Right cardiac atrium (tissue), 5 donors: ENCODE measurements around the gene PODXL. TPM values are rescaled to one million over a fixed set of nuclear protein-coding genes. Genes with fewer than 3 reads are reported as not detected.

Experiments used
- ATAC-seq, 2 donors: fragments of 200-7000 bp; cut with Tn5 transposase; one replicate each; pipeline versions ENCODE4 v1.8.0 to v1.9.1; 2020; ENCODE audit warnings: moderate library complexity in 2 of 2, mild to moderate bottlenecking in 1 of 2
- DNase-seq, 3 donors: peaks; one replicate each; pipeline ENCODE4 v3.0.0-alpha.2; 2020
- H3K27ac ChIP-seq: one replicate; pipeline ENCODE4 v1.5.1; 2013; ENCODE audit warnings: mild to moderate bottlenecking, low read length, control low read depth, moderate library complexity
- H3K27me3 ChIP-seq: one replicate; pipeline ENCODE4 v1.6.1; 2013; ENCODE audit not compliant: control insufficient read depth, insufficient read depth
- H3K4me1 ChIP-seq: one replicate; pipeline ENCODE4 v1.6.1; 2013; ENCODE audit warnings: low read length; ENCODE audit not compliant: control insufficient read depth, insufficient read depth
- H3K4me3 ChIP-seq: one replicate; pipeline ENCODE4 v1.5.1; 2013; ENCODE audit warnings: low read length, control low read depth
- H3K9me3 ChIP-seq: one replicate; pipeline ENCODE4 v1.6.1; 2013; ENCODE audit warnings: low read length; ENCODE audit not compliant: control insufficient read depth
- WGBS: extraction: QIAGEN DNeasy Blood & Tissue Kit; methylation state at CpG from one replicate; pipeline ENCODE4 v1.1.7; 2013; 5-methylcytosine and 5-hydroxymethylcytosine counted together
- intact Hi-C, 4 donors: fragments of 100-400 bp; cut with DNase I; formaldehyde crosslinking; loops; one replicate each; pipeline versions ENCODE4 v1.11.0 to v1.14.0; 2022 to 2023
- polyA plus RNA-seq: library from polyadenylated mRNA; stranded (reverse); fragments of 200-250 nt; gene quantifications from one replicate; pipeline ENCODE4 v1.2.3, GENCODE V29; 2013
- total RNA-seq, 4 donors: library from RNA; stranded (reverse); fragmentation: NEBNext Ultra II Directional; extraction: Animal tissue kit (Norgen Biotek cat#: 25700); gene quantifications; one replicate each; pipeline ENCODE4 v1.2.1, GENCODE V29; 2021
- donor health status: healthy with polysubstance abuse.
- donor health status: DM: no; HTN: yes; CAD: no.
- donor health status: DM: no; HTN: no; CAD: no.
- donor health status: DM: no; HTN: yes; CAD: no; lungs with severe emphysema.
- donor health status: DM: yes; HTN: yes; CAD: no.

The PODXL gene
- total and polyA plus RNA-seq, 5 donors, result 29.1 to 81.1 (median 61.6) TPM

DNA sequence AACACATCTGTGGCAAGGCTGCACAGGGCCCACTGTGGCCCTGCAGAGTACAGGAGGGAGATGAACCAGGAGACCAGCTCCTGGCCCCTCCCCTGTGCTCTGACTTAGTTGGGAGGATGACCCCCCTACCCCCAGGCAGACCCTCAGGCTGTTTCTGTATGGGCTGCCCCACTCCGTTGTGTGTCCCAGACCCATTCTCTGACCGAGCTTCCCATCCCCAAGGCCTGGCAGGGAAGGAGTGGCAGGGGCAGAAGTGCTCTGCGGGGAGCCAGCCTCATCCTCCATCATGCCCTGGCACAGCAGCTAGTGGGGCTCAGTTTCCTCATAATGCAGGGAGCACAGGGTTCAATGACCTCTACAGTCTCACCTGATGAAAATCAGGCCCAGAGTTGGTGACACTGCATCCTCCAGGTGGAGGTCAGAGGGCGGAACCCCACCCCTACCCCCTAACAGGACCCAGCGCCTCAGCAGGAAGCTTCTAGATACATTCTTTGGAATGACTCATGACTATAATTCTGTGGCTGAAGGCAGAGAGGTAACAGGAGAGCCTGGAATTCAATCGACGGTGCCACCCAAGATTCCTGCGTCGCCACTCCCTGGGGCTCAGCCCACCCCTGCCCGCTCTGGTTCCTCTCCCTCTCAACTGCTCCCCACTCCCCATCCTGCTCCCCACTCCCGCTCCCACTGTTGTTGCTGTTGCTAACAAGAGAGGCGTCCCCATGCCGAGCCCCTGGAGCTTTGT, 18.2 kb downstream of the PODXL start:
- intact Hi-C loops, result no loop called here
- Histone ChIP-seq H3K27ac (peak overlapping the region; percentile 35), H3K4me1 (peaks cover 19% of the 10 kb centered on the region), H3K9me3 (no peaks in the 10 kb centered on the region), H3K4me3 (no peak overlapping the region), H3K27me3 (no peaks in the 10 kb centered on the region)
- peak in 1 of 3 donors; percentile 49 for DNase-seq
- ATAC-seq, result no peak
- 80% methylated on average over 13 of the region's 13 CpGs for WGBS

DNA sequence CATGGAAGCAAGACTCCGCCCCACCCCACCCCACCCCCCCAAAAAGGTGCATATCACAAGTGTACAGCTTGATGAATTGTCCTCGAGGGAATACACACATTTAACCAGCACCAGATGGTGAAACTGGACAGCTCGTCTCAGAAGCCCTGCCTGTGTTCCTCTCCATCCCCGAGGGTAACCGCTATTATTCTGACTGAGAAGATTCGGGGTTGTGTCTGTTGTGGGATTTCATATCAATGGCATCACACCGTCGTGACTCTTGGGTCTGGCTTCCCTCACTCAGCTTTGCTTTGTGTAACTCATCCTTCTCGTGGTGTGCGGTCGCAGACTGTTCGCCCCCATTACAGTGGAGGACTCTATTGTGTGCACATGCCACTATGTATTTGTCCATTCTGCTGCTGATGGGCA, 18.9 kb downstream of the PODXL start:
- H3K4me1 ChIP-seq, result peaks cover 19% of the 10 kb centered on the region
- H3K4me3 ChIP-seq, result no peak overlapping the region
- no peaks in the 10 kb centered on the region for H3K9me3 ChIP-seq
- 73% methylated on average over 12 of the region's 12 CpGs for WGBS
- H3K27ac ChIP-seq, result peak overlapping the region; percentile 35
- DNase-seq, result peak in 1 of 3 donors; percentile 48
- H3K27me3 ChIP-seq, result no peaks in the 10 kb centered on the region
- intact Hi-C loops, result no loop called here
- ATAC-seq, result no peak

DNA sequence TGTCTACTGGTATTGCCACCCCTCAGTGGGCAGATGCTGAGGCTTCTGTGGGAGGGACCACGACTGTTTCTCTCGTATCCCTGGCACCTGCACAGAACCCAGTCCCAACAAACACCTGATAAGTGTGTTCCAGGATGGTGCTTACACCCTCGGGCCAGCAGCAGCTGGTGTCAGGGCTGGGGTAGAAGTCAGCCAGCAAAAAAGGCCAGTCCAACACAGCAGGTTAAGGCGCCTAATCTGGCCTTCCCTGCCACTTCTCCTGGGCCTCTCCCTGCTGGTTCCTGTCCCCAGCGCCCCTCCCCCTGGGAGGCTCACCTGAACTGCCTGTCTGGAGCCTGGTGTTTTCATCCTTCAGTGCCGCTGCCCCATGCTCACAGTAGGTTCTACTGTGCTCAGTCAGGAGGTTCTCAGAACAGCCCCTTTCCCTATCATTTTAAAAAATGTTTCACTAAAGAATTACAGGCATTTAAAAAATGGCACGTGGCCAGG, 20.0 kb downstream of the PODXL start:
- intact Hi-C loops, result no loop called here
- Histone ChIP-seq H3K27ac (peak overlapping the region; percentile 21), H3K9me3 (no peaks in the 10 kb centered on the region), H3K27me3 (no peaks in the 10 kb centered on the region), H3K4me3 (no peak overlapping the region), H3K4me1 (peaks cover 19% of the 10 kb centered on the region)
- 61% methylated on average over 7 of the region's 7 CpGs for WGBS
- ATAC-seq (peak in 1 of 2 donors; percentile 48), DNase-seq (peak in 2 of 3 donors; percentile 62 to 64)

DNA sequence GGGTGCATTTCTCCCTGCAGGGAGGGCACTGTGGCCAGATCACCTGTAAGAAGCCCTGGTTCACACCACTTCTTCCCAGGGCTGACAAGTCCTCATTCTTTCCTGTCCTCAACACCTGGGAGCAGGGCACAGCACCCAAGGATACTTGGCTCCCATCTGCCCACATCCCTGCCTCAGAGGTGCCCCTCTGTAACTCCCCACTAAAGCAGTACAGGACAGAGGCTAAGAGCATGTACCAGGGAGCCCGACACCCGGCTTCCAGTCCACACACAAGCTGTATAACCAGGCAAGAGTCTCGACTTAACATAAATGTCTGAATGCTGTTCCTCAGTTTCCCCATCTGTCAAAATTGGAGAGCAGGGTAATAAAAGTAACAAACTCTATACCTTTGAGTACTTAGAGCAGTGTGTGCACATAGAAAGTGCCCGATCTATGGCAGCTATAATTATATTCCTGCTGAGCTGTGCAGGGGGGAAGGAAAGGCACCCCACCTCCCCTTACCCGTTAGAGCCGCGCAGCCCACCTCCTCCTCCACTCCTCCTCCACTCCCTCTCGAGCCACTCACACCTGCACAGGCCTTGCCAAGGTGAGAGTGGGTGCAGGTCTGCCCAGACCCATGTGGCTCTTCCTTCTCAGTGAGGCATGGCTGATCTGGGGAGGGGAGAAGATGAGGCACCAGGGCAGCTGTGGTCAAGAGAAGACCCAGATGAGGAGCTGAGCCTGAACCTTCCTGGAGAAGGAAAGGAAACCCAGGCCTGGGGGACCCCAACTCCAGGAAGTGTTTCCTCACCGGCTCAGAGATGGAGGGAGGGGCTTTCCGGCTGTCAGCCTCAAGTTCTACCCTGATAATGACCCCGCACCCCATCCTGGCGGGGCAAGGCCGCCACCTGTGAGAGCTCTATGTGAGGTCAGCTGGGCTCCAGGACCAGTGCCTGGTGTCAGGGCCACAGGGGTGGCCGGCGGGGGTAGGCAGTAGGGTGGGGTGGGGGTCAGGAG, 22.6 kb downstream of the PODXL start:
- 78% methylated on average over 15 of the region's 15 CpGs for WGBS
- H3K4me1 ChIP-seq, result peaks cover 9% of the 10 kb centered on the region
- H3K4me3 ChIP-seq, result no peak overlapping the region
- H3K27ac ChIP-seq, result peak overlapping the region; percentile 8
- ATAC-seq (no peak), DNase-seq (peak in 1 of 3 donors; percentile 13)
- no peaks in the 10 kb centered on the region for H3K9me3 ChIP-seq
- intact Hi-C loops, result no loop called here
- no peaks in the 10 kb centered on the region for H3K27me3 ChIP-seq

DNA sequence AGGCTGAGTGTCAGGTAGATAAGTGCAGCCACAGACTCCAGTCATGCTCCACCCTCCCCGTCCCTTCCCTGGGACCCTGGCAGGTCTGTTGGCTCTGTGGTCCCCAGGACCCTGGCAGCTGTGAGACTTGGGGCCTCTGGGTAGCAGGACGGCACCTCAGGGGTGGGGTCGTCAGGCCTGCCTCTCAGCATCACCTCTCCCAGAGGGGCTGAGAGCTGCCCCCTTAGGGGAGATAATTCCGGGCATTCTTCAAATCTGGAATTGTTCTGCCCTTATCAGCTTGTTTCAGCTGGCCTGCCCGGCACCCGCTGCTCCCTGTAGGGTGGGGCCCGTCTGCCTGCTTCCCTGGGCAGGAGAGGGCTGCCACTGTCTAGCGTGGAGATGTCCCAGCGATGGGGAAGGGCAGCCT, 23.3 kb downstream of the PODXL start:
- ATAC-seq, result peak; percentile 62 to 72

DNA sequence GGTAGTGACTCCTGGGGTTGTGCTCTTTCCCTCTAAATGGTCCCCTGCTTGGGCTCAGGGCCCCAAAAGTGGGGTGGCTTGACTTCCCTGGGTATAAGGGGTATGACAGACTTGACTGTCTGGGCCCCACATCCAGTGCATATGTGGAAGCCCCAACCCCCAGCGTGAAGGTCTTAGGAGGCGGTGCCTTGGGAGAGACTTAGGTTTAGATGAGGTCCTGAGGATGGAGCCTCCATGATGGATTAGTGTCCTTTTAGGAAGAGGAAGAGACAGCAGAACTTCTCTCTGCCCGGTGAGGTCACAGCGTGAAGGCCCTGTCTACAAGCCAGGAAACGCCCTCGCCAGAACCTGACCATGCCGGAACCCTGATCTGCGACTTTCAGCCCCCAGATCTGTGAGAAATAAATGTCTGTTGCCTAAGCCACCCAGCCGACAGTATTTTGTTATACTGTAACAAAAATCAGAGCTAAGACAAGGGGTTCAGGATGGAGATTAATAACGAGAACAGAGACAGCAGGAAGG, 23.8 kb downstream of the PODXL start:
- Histone ChIP-seq H3K4me3 (no peak overlapping the region), H3K27me3 (no peaks in the 10 kb centered on the region), H3K9me3 (no peaks in the 10 kb centered on the region), H3K4me1 (peaks cover 6% of the 10 kb centered on the region), H3K27ac (peak overlapping the region; percentile 2)
- DNase-seq, result no peak
- WGBS, result 66% methylated on average over 10 of the region's 10 CpGs
- ATAC-seq, result peak in 1 of 2 donors; percentile 14
- intact Hi-C loops, result no loop called here

More for the DNA sequence above, 23.3 kb downstream of the PODXL start:
- intact Hi-C loops, result no loop called here
- Histone ChIP-seq H3K9me3 (no peaks in the 10 kb centered on the region), H3K27ac (peak overlapping the region; percentile 2), H3K4me1 (peaks cover 6% of the 10 kb centered on the region), H3K27me3 (no peaks in the 10 kb centered on the region), H3K4me3 (no peak overlapping the region)
- WGBS, result 29% methylated on average over 9 of the region's 9 CpGs
- peak in 2 of 3 donors; percentile 71 to 79 for DNase-seq

DNA sequence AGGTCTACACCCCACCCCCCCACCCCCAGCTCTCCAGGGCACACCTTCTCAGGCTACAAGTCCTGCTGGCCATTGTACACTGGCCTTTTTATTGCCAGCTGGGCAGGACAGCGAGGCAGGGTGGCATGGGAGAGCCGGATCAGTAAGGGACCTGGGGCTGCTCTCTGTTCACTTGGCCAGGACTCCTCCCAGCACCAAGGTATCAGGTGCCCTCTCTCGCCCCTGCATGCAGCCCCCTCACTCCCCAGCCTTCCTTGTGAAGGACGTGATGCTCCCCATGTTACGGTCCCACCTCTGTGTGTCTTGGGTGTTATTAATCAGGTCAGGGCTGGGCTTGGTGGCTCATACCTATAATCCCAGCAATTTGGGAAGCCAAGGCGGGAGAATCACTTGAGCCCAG, 26.3 kb downstream of the PODXL start:
- DNase-seq (no peak), ATAC-seq (no peak)
- Histone ChIP-seq H3K9me3 (no peaks in the 10 kb centered on the region), H3K27ac (no peak overlapping the region), H3K4me1 (peaks cover 4% of the 10 kb centered on the region), H3K4me3 (no peak overlapping the region), H3K27me3 (no peaks in the 10 kb centered on the region)
- intact Hi-C loops, result no loop called here
- 94% methylated on average over 6 of the region's 6 CpGs for WGBS

DNA sequence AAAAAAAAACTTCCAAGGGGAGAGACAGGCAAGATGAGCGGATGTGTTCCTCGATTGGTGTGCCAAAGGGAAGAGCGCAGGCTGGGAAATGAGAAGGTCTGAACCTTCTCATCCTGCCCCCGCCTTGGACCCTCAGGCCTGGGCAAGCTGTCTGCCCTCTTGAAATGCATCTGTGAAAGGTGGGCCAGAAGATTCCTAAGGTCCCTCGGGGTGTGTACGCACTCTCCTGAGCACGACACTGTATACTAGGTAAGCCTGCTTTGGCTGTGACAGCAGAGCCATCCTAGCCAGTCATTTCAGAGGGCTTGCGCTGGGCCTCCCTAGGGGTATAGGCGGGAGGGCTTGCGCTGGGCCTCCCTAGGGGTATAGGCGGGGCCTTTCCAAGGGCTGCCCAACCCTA, 26.8 kb downstream of the PODXL start:
- ATAC-seq (peak in 1 of 2 donors; percentile 46), DNase-seq (no peak)
- 70% methylated on average over 11 of the region's 11 CpGs for WGBS

DNA sequence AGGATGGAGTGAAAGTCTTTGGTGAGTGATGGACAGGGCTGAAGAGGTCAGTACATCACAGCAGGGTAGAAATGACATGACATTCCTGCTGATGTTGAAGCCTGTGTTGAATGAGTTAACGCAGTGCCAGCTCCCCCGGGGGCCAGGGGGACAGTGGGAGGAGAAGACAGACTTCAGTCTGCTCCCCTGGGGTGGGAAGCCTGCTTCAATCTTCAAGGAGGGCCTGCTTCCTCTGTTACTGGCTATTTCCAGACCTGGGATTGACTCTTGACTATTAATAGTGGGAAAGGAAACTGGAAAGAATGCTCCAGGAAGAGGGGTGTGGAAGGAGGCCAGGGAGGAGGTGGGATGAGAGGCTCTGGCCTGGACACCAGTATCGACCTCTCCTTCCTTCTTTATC, 27.2 kb downstream of the PODXL start:
- WGBS, result 23% methylated on average over 3 of the region's 3 CpGs
- no peak overlapping the region for H3K4me3 ChIP-seq
- H3K27me3 ChIP-seq, result no peaks in the 10 kb centered on the region
- intact Hi-C loops, result no loop called here
- no peaks in the 10 kb centered on the region for H3K9me3 ChIP-seq
- peak in 1 of 3 donors; percentile 51 for DNase-seq
- ATAC-seq, result peak; percentile 38 to 71
- H3K4me1 ChIP-seq, result peaks cover 4% of the 10 kb centered on the region
- peak overlapping the region; percentile 66 for H3K27ac ChIP-seq

More for the DNA sequence above, 26.8 kb downstream of the PODXL start:
- Histone ChIP-seq H3K4me3 (no peak overlapping the region), H3K27me3 (no peaks in the 10 kb centered on the region), H3K9me3 (no peaks in the 10 kb centered on the region), H3K4me1 (peaks cover 4% of the 10 kb centered on the region), H3K27ac (peak overlapping the region; percentile 66)
- intact Hi-C loops, result no loop called here

DNA sequence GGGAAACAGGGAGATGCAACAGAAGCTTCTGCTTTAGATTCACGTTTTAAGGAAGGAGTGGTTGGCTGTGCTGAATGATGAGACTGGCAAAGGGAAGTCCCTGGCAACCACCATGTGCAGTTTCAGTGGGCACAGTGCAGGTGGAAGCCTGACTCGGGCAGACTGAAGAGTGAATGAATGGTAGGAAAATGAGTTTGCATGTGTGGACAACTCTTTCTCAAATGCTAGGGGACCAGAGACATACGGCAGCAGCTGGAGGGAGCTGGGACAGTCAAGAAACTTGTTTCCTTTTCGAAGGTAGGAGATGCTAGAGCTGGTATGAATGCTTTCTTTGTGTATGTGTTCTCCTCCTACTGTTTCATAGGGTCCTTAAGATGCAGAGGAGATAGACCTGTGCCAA, 29.0 kb downstream of the PODXL start:
- Histone ChIP-seq H3K4me1 (peaks cover 3% of the 10 kb centered on the region), H3K27me3 (no peaks in the 10 kb centered on the region), H3K4me3 (no peak overlapping the region), H3K27ac (peak overlapping the region; percentile 4), H3K9me3 (no peaks in the 10 kb centered on the region)
- WGBS, result 42% methylated on average over 4 of the region's 4 CpGs
- no peak for DNase-seq
- no peak for ATAC-seq
- intact Hi-C loops, result no loop called here
